Activated CD4-positive, alpha-beta T cell treated with anti-CD3 and anti-CD28 coated beads, Interleukin-2, amount 50 U/mL, for 4 hours (primary cell): Measurements from ENCODE around the gene COL8A2.
A peak's percentile ranks its signal among the peaks of the same experiment; 100 is the strongest.

Source experiments
- DNase-seq, 2 experiments: peaks; one replicate each; pipeline ENCODE4 v3.0.0-alpha.2; 2020

COL8A2 gene

DNA sequence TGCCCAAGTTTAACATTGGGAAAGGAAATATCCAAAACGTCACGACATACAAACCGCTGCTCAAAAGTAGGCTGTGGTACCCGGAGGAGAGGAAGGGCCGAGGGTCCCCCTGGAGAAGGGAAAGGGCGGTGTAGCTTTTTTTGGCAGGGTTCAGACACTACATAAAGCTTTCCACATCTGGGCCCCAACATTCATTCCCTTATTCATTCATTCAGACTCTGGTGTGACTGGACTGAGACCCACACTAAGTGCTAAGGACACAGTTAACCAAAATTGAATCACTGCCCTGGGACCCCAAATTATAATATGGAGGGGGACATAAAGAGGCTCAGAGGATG lies 10.3 kb upstream of the COL8A2 start:
- DNase-seq: no peak

DNA sequence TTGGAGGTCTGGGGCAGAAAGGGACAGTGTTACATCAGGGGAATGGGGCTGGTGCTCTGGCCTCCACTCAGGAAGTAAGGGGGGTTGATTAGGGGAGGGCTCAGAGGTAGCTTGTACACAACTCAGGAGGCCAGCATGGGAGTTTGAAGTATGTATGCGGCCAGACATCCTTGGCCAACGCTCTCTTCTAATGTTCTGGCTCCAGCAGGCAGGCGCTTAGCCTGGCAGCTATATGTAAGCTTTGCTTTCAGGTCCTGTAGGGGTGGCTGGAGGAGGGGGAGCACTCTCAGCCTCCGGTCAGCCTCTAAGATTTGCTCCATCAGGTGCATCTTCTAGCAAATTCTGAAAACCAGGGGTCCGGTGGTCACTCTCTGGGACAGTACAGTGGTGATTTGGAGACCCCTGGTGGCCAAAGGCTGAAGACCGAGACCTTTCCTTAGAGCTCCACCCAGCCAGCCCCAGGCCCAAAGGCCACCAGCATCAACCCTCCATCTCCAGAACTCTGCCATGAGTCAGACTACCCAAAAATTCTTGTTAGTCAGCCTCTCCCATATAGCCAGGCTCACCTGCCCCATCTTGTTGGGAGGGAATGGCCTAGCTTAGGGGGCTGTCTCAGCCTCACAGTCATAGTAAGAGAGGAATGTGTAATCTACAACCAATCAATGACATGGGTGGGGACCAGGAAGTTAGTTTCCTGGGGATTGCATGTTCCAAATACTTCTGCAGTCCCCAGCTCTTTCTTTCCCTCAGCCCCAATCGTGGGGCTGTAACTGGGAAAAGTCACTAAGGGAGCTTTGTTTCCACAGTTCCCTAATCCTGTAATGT lies 9.7 kb upstream of the COL8A2 start:
- no peak for DNase-seq

DNA sequence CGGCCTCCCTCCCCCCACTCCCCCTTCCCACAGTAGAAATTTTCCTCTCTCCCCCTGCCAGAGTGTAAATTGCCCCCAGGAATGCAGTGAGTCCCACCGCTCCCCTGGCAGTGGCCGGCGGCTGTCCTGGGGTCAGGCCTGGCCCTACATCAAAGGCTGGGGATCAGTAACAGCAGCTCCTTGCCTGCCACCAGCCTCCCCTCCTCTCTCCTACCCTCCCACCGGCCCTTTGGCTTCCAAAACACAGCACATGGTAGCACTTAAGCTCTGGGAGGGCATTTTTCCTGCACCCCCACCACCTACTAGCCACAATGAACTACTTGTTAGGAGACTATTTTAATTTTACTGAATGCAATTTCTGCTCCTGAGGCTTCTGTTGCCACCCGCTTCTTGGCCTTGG lies 9.0 kb upstream of the COL8A2 start:
- DNase-seq: no peak

DNA sequence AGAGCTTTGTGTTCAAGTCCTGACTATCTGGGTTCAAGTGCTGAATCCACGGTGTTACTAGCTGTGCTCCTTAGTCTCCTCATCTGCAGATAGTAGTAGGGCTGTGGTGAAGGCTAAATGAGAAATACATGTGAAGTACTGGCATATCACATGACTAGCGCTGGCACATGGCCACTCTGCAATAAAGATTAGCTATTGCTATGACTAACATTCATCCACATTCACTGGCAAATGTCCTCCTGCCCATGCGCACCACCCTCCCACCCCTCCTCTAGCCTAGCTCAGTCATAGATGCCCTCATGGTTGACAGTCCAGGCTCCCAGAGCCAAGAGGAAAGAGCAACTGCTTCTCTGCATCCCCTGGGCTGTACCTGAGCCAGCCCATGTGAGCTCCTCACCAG lies 8.5 kb upstream of the COL8A2 start:
- DNase-seq: no peak

DNA sequence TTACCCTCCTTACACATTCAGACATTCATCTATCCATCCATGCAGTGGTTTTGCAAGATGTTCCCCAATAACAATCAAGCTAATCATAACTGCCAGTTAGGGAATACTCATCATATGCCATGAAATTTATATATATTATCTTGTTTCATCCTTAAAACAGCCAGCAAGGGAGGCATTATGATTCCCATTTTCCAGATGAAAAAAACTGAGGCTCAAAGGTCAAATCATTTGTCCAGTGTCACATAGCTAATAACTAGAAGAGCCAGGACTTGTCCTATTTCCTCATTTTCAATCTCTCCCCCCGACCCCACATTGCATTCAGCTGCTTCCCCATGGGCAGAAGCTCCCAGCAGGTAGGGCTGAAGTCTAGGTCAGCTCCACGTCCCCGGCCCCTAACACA lies 7.0 kb upstream of the COL8A2 start:
- DNase-seq: no peak

DNA sequence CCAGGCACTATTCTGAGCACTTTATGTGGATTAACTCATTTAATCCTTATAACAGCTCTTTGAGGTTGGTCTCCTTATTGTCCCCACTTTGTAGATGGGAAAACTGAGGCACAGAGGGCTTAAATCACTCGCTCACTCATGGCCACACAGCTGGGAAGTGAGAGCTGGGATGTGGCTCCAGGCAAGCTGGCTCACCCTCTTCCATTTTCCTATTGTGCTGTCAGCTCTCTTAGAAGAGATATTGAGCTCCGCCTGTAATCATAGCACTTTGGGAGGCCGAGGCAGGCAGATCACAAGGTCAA lies 3.8 kb upstream of the COL8A2 start:
- no peak for DNase-seq

DNA sequence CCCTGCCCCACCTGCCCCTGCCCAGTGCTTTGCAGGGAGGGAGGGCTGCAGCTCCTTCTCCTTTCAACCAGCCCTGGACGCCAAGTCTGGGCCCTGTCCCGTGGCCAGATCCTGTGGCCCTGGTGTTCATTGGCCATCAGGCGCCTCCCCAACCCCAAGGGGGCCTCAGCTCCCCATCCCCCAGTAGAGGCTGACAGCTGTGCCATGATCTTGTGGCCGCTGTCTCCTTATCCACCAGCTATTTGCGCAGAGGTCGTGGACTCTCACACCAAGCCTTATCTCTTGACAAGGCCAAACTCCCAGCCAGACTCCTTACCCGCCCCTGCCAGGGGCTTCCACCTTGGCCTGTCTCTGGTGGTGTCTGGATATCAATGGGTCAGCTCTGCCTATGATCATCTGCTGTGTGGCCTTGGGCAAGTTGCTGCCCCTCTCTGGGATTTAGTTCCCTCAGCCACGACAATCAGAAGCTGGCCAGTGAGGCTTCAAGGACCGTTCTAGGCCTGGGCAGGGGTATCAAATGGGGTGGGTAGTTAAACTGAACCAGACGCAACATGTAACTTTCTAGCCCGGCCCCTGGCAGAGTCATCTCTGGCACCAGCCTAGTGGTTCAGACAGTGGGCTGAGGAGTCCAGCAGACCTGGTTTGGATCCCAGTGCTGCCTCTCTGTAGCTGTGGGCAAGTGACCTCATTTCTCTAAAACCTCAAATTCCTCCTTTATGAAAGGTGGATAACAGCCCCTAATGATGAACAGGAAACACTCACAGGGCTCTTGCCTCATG lies 3.3 kb upstream of the COL8A2 start:
- no peak for DNase-seq

DNA sequence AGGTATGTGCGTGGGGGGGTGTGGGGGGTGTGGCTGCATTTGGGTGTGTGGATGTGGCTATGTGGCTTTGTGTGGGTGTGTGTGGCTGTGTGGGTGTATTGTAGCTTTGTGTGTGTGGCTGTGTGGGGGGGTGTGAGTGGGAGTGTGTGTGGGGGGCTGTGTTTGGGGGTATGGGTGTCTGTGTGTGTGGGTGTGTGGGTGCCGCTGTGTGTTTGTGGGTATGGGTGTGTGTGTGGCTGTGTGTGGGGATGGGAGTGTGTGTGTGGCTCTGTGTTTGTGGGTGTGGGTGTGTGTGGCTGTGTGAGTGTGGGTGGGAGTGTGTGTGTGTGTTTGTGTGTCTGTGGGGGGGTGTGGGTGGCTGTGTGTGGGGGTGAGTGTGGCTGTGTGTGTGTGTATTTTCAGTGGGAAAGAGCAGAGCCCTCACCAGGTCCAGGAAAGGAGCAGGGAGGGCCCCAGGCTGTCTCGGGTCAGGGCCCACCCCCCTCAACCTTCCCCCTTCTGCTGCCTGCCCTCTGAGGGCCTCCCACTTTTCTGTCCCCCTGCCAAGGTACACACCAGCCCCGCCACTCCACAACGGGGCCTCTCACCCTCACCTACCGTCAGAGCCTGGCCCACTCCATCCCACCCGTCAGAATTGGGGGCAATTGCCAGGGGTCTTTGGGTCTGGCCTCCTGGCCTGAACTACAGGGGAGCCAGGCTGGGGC lies 1.9 kb upstream of the COL8A2 start:
- peak in 1 of 2 experiments; percentile 19 for DNase-seq

DNA sequence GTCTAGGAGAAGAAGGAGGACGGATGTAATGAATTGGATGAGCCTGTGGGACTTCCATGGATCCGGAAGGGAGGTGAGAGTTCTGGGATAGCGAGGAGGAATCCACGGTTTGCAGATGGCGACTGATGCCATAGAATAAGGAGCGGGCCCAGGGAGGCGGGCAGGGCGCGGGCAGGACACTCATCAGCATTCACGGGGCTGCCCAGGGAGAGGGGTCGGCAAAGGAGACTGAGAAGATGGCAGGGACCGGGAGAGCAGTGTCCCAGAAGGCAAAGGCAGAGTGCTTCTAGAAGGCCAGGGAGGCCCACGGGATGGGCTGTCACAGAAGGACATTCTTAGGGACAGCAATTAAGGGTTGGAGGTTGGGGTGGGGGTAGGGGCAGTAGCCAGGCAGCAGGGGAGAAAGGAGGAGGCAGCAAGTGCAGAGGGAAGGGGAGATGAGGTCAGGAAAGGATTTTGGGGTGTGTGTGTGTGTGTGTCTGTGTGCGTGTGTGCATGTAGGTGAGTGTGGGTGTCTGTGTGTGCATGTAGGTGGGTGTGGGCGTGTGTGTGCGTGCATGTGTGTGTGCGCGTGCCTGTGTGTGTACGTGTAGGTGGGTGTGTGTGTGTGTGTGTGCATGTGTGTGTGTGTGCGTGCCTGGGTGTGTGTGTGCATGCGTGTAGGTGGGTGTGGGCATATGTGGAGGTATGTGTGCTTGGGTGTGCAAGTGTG lies 1.1 kb upstream of the COL8A2 start:
- DNase-seq: no peak

DNA sequence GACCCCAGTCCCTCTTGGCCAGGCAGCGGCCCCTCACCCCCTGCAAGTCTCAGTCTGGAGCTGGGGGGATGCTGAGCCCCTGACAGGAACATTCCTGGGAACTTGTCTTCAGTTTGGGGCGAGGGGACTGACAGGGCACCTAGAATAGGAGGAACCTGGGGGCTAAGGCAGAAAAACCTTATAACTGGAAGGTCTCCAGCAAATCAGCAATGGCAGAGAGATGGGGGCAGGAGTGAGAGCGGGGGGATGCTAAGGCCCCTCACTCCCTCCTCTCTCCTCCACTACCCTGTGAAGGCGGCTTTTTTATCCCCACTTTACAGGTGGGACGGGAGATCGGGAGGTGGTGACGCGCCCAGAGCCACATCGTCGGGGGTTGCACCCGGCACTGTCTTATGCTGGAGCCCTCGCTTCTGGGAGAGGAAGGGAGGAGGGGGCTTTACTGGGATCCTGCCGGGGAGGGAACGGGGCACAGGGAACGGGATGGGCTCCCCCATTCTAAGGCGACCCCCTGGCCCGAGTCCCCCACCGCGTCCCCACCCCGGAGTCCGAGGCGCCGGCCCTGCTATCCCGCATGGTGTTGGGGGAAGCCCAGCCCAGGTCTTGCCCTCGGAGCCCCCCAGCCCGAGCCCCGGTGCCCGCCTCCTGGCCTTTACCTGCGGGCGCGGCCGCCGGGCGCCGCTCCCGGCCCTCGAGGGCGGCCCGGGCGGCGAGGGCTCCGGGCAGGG lies 456 bp downstream of the COL8A2 start:
- no peak for DNase-seq

DNA sequence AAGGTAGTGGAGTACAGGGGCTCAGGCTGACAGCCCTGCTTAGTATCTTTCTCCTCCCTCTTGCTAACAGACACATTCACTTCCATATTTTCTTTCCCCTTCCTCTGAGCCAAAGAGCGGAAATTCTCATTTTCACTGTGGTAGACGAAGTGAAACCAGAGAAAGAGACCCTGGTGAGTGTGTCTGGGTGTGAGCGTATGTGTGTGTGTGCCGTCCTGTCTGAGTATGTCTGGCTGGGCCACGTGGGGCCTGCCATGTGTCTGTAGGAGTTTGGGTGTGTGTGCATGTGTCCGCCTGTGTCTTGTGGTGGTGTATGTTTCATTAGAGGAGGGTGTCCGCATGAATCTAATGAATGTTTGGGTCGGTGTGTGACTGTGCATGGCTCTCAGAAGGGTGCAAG lies 1.7 kb downstream of the COL8A2 start:
- DNase-seq: peak in 1 of 2 experiments; percentile 11

DNA sequence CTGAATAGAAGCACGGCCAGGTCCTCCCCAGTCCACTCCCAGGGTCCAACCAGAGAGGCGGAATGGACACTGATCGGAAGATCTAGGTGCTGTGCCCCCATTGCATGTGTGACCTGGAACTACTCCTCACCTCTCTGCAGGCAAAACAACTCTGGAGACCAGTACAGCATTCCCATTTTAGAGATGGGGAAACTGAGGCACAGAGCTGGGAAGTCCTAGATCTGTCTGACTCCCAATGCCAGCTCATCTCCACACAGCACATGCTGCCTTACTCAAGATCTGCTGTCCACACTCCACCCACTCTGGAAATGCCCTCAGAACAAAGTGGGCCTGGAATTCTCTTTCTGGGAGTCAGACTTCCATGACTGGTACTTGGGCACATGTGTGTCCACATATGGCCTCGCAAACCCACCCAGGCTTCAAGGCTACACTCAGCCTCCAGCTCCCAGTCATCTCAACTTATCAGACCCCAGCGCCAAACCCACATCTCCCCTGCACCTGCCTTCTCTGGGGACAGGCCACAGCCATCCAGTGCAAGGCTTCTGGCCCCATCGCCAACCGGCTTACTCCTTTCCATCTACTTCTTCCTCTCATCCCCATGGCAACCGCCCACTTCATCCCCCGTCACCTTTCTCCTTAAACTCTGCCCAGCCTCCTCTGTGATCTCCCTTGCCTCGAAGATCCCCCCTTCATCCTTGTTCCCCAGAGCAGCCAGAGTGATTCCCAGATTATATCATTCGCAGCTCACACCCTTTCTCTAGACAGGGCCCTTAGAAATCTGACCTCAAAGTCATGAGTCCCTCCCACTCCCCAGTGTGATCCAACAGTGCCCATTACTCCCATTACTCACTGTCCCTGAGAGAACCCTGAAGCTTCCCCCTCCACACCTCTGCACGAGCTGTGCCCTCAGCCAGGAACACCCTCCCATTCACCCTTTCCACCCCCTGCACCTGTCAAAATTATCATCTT lies 2.7 kb downstream of the COL8A2 start:
- DNase-seq: no peak

DNA sequence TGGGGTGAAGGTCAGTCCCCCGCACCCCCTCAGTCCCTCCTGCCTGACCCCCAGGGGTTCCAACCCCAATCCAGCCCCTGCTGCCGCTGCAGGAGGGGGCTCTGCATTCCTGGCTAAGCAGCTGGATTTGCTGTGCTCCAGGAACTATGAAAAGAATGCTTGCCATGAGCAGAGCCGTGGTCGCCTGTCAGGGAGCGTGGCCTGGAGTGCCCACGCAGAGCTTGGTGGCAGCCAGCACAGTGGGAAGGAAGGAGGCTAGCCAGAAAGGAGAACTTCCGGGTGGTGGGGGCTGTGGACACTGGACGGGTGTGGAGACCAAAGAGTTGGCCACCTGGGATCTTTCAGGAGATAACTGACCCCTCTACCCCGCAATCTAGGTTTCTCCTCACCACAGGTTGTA lies 5.6 kb downstream of the COL8A2 start:
- DNase-seq: no peak

DNA sequence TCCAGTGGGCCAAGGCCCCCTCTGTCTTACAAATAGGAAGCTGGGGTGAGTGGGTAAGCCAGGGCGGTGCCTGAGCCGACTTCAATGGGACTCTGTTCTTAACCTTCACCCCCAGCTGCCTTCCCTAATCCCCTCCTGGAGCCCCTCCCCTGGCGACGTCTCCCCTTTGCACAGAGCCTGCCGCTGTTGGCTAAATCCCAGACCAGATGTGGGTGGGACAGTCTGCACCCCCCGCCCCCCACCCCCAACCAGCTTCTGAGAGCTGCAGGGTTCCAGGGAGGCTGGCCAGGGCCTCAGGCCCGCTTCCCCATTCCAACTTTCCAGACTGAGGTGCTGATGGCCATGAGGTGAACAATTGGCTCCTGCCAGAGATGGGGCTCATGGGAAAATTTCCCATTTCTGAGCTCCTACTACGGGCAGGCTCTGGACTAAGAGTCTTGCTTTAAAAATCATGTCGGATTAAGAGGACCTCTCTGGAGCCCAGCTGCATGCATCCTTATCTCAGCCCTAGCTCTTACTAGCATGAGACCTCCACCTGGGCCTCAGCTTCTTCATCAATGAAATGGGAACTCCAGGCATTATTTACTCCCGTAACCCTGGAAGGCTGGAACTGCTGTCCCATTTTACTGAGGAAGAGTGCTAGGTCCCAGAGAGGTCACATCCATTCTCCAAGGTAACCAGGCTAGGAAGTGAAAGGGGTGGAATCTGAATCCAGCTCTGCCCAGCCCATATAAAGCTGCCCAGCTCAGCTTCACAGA lies 6.4 kb downstream of the COL8A2 start:
- no peak for DNase-seq

DNA sequence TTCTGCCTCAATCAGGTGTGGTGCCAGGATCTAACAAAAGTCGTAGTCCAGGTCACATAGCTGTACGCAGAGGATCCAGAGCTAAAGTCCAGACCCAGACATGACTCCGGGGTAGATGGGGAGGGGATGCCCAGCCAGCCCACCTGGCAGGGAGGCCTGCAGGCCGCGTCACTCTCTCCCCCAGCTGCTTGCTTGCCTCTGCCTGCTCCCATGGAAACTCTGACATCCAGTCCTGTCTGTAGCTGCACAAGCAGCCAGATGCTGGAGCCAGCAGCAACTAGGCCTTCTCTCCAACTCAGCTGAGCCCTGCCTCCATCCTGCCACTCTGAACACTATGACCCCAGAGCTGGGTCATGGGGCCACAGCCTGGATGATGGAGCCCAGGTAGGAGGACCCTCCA lies 8.1 kb downstream of the COL8A2 start:
- DNase-seq: no peak

DNA sequence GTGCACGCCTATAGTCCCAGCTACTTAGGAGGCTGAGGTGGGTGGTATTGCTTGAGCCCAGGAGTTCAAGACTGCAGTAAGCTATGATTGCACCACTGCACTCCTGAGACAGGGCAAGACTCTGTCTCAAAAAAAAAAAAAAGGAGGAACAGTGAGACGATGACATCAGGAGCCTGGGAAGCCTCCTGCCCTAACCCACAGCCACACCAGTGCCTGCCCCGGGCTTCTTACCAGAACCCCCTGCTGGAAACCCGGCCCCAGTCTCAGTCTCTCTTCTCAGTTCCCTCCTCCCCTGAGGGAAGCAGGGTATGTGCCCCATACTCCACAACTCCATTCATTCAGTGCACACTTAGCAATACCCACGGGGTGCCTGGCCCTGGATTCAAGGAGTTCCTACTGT lies 9.1 kb downstream of the COL8A2 start:
- no peak for DNase-seq

DNA sequence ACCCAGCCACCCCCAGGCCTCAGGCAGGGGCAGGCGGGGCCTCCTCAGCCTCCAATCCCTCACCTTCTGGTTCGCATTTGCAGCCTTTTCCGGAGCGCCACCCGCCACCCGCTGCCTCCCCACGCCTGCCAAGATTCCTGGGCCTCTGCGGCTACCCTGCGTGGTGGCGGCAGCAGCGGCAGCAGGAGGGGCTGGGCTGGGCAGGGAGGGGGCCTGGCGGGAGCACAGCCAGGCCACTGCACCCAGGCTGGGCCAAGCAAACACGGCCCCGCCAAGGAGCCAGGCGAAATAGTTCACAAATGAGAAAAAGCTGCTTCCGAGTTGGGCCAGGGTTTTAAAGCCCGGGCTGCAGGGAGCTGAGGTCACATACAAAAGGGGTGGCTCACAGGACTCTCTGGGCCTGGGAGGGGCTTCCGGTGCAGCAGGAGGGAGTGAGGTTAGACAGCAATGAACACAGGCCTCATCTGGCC lies 9.8 kb downstream of the COL8A2 start:
- no peak for DNase-seq

DNA sequence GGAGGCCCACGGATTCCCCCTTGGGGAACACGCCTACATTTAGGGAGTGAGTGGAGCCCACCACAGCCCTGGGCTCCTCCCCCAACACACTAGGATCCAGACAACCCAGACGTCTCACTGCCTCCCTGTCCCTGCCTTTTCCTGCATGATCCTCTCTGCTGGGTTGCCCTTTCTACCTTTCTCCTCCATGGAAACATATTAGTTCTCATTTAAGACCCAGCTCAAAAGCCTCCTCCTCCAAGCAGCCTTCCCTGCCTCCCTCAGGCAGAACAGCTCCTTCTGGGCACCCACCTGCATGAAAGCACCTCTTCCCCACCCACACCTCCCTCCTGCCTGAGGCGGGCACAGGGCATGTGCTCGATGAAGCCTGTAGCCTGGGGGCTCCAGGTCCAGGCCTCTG lies 10.7 kb downstream of the COL8A2 start:
- no peak for DNase-seq

DNA sequence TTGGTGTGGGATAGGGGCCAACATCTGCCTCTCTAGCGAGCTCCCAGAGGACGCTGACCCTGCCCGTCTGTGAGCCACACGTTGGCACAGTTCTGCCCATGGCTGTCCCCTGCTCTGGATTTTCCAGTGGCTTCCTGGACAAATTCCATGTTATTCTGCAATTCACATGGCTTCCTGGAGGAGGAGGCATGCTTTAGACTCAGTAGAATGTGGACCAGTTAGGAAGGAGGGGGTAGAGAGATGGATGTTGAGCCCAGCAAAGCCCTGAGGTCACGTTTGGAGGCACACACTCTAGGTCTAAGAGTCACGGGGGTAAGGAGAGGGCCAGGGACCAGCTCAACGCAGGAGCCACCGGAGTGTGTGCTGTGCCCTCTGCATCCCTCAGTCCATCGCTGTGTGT lies 12.2 kb downstream of the COL8A2 start:
- DNase-seq: no peak

DNA sequence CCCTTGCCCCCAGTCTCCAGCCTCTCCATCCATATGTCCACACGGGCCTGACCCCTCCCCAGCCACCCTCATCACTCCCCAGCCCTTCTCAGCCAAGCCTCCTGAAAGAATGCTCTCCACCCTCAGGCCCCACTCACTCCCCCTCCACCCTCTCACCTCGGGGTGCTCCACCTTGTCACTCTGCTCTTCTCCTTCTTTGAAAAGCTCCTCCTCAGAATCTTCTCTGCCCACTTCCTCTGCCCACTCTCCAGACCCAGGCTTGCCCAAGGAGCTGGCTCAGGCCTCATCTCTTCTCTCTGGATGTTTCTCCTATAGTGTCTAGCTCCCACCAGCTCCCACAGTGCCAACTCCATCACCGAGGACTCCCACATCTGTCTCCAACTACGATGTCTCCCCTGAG lies 13.9 kb downstream of the COL8A2 start:
- DNase-seq: no peak
